Stimulated activated CD8-positive, alpha-beta memory T cell treated with anti-CD3 and anti-CD28 coated beads, Interleukin-15, amount 100 ng/mL, for 1 hour (primary cell): ENCODE data around the gene ZNF469.

ENCODE experiments used
- DNase-seq: peaks from one replicate; pipeline ENCODE4 v3.0.0-alpha.2; 2020; ENCODE audit warnings: low read depth

ZNF469 gene, protein sequence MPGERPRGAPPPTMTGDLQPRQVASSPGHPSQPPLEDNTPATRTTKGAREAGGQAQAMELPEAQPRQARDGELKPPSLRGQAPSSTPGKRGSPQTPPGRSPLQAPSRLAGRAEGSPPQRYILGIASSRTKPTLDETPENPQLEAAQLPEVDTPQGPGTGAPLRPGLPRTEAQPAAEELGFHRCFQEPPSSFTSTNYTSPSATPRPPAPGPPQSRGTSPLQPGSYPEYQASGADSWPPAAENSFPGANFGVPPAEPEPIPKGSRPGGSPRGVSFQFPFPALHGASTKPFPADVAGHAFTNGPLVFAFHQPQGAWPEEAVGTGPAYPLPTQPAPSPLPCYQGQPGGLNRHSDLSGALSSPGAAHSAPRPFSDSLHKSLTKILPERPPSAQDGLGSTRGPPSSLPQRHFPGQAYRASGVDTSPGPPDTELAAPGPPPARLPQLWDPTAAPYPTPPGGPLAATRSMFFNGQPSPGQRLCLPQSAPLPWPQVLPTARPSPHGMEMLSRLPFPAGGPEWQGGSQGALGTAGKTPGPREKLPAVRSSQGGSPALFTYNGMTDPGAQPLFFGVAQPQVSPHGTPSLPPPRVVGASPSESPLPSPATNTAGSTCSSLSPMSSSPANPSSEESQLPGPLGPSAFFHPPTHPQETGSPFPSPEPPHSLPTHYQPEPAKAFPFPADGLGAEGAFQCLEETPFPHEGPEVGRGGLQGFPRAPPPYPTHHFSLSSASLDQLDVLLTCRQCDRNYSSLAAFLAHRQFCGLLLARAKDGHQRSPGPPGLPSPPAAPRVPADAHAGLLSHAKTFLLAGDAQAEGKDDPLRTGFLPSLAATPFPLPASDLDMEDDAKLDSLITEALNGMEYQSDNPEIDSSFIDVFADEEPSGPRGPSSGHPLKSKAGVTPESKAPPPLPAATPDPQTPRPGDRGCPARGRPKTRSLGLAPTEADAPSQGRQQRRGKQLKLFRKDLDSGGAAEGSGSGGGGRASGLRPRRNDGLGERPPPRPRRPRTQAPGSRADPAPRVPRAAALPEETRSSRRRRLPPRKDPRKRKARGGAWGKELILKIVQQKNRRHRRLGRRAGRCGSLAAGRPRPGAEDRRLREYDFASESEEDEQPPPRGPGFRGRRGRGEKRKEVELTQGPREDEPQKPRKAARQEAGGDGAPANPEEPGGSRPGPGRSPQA (N-terminal part only)

DNA sequence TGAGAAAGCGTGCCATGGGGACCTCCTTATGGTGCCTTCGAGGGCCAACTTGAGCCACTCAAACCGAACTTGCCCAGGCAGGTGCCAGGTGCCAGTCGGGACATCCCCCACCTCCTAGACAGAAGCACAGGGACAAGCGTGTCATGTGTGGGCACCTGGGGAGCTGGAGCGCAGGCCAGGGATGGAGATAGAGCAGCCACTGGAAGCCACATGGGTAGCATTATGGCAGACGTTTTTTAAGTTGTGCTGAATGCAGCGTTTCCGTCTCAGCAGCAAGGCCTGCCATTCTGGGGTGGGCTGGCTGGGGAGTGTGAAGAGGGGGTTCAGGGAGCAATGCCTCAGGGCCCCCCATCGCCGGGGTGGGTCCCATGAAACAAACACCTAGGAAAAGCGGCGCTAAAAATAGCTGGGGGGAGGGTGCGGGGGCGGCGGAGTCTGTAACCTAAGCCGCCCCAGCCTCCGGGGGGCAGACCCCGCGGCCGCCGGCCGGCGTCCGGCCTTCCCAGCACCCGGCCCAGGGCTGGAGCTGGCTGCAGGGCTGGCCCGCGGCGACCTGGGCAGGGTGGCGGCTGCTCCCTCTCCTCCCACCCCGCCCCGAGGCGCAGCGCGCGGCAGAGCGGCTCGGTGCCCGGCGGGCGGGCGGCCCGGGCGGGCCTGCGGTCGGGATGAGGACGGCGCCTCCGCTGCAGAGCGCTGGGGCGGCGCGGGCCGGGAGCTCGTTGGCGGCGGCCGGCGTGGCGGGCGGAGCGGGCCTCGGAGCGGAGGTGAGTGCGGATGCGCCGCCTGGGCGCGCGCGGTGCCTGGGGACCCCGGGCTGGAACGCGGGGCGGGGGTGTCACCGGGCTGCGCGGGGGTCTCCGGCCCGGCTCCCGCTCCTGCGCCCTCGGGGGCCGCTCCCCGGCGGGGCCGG lies at the start of gene ZNF469:
ZNF469 (plus strand) TSS at position 469 of the 910 bp plus-strand sequence. CDS start 44,512 bp downstream, outside the sequence.
- DNase-seq: no peak

GRCh38 chr16:88333848-88334777 lies 48.6 kb upstream of the ZNF469 start:
- no peak for DNase-seq

- DNase-seq: no peak
Measured at GRCh38 chr16:88334778-88335720, 47.7 kb upstream of the ZNF469 start.

DNA sequence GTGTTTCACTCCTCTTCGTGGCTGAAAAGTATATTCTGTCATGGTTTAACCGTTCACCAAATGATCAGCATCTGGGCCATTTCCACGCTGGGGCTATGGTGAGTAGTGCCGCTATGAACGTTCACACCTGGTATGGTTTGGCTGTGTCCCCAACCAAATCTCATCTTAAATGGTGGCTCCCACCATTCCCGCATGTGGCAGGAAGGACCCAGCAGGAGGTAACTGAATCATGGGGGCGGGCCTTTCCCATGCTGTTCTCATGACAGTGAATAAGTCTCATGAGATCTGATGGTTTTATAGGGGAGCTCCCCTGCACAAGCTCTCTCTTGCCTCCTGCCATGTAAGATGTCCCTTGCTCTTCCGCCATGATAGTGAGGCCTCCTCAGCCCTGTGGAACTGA lies 45.7 kb upstream of the ZNF469 start:
- DNase-seq: no peak

DNA sequence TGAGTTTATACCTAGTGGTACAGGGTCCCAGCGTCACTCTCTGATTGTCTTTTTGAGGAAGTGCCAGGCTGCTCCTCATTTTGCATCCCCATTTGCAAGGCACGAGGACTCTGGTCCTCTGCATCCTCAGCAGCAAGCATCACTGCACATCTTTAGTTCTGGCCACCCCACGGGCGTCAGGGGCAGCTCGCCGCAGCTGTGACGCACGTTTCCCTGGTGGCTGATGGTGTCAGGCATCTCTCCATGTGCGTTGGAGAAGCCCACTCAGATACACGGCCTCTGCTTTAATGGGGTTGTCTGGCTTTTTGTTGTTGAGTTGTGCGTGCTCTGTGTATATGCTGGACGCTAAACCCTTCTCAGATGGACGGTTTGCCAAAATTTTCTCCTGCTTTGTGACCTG lies 45.2 kb upstream of the ZNF469 start:
- no peak for DNase-seq

DNA sequence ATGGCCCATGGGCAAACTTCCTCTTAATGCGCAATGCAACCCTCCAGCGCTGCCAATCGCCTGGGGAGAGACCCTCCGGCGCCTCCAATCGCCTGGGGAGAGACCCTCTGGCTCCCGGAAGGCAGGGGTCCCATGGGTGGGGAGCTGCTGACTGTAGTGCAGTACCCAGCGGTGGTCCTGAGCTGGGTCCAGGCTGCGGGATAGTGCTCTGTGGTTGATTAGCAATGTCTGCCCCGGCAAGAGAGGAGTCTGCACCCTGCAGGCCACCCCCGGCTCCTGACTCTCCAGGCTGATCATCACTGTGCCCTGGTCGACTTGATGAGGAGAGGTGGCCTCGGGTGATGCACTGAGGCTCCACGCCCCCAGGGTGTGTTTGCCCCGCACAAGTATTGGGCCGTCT lies 44.6 kb upstream of the ZNF469 start:
- DNase-seq: no peak

DNA sequence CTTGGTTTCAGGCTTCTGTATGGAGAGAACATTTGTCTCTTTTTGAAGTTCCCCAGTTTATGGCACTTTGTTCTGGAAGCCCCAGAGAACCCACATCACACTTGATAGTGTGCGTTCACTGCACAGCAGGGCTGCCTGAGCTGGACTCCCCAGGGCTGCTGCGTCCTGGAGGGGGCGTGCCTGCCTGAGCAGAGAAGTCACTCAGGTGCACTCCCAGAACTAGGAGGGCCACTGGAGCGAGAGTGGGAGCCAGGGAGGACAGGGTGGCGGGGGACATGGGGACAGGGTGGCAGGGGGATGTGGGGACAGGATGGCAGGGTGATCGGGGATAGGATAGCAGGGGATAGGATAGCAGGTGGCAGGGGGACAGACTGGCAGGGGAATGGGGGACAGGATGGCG lies 43.9 kb upstream of the ZNF469 start:
- DNase-seq: no peak

DNA sequence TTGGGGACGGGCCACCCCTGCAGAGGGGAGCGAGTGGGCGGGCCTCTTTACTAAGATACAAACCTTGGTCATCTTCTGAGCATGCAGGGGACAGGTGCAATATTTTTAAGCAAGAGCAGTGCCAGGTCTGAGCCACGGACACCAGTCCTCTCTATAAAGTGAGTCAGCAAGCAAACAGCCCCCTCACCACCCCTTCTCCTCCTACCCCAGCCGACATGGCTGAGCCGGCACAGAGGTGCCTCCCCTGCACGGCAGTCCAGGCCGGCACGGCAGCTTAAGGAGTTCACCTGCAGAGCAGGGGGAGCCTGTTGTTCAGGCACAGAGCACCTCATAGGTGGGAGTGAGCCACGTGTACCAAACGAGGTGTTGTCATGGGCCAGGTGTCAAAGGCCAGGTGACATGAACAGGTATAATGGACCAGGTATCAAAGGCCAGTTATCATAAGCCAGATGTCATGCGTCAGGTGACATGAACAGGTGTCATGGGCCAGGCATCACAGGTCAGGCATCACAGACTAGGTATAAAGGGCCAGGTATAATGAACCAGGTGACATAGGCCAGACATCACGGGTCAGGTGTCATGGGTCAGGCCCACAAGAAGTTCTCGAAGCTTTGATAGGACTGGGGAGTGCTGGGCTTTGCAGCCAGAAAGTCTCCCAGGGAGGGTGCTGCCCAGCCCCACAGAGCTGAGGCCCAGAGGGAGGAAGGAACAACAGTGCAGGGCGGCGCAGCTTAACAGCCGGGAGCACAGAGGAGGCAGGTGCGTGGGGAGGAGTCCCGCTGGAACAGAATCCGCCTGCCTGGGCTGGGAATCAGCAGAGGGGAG lies 42.6 kb upstream of the ZNF469 start:
- no peak for DNase-seq

- DNase-seq: no peak
Measured at GRCh38 chr16:88340755-88341150, 42.0 kb upstream of the ZNF469 start.

GRCh38 chr16:88341551-88342290 lies 41.0 kb upstream of the ZNF469 start:
- DNase-seq: no peak

GRCh38 chr16:88342491-88342890 lies 40.3 kb upstream of the ZNF469 start:
- DNase-seq: no peak

- no peak for DNase-seq
Measured at GRCh38 chr16:88343271-88343791, 39.4 kb upstream of the ZNF469 start.

GRCh38 chr16:88344411-88345030 lies 38.2 kb upstream of the ZNF469 start:
- DNase-seq: no peak

DNA sequence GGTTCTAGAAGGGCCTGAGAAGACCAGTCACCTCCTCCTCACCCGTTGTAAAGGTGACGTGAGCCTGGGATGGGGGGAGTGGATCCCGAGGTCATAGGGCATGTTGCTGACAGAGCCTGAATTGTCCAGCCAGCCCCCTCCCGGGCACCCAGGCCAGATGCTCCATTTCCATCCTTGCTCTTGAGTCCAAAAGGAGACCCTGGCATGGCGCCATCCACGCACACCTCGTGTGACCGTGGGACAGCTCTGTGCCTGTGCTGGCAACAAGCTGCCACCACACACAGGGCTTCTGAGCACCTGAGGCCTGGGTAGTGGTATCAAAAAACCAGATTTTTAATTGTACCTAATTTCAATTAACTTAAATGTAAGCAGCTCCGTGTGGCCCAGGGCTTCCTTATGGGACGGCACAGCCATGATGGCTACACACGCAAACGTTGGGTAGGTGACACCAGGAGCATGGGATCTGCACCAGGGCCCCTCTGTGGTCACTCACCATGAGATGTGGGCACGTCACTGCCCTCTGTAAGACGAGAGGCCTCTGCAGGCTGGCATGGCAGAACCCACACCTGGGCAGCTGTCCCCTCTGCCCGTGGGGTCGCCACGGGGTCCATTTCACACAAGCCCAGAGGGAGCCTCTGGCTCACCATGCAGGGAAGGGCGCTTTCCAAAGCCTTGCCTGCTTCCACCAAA lies 37.6 kb upstream of the ZNF469 start:
- DNase-seq: no peak

DNA sequence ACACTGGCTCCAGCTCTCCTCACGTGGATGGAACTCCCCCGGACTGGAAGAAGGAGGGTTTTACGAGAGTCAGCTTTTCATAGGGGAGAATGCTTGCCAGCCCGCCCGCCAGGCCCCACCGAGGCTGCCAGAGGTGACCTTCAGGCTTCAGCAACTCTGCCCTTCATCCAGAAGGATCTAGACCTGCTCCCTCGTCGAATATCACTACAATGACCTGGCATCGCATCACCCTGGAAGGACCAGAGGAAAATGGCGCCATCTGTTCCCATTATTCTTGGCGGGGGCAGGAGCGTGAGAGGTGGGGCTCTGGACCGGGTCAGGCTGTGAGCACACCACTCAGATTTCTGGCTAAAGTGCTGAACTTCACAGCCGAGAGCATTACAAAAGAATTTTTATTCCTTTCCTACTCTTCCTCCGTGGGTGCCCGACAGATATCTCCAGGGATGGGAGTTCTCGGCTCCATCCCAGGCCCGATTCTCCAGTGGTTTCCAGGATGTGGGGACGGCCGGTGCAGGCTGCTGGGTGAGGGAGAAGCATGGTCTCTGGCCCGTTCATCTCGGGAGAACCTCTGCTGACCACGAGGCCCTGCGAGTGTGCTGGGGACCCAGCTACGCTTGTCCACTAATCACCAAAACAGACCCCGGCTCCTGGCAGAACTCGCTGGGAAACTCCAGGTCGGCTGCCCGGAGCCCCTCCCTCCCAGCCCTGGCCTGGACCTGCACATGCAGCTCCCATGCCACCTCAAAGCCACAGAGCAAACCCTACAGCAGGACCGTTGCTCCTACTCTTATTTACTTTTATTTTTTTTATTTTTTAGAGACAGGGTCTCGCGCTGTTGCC lies 36.8 kb upstream of the ZNF469 start:
- DNase-seq: no peak
